Measurements from ENCODE around the gene SHC2.
"Not testable (repeated sequence)": the region's sequence is repeated elsewhere in the genome, so short reads cannot be mapped to it uniquely, and the experiment has no call there.

SHC2 gene

GRCh38 chr19:436413-436950 is 24.4 kb downstream of the SHC2 start:
- TF ChIP-seq, protein P1, sequence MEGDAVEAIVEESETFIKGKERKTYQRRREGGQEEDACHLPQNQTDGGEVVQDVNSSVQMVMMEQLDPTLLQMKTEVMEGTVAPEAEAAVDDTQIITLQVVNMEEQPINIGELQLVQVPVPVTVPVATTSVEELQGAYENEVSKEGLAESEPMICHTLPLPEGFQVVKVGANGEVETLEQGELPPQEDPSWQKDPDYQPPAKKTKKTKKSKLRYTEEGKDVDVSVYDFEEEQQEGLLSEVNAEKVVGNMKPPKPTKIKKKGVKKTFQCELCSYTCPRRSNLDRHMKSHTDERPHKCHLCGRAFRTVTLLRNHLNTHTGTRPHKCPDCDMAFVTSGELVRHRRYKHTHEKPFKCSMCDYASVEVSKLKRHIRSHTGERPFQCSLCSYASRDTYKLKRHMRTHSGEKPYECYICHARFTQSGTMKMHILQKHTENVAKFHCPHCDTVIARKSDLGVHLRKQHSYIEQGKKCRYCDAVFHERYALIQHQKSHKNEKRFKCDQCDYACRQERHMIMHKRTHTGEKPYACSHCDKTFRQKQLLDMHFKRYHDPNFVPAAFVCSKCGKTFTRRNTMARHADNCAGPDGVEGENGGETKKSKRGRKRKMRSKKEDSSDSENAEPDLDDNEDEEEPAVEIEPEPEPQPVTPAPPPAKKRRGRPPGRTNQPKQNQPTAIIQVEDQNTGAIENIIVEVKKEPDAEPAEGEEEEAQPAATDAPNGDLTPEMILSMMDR (IDR thresholded peaks at IDR 0.05; ENCODE audit: insufficient read depth, low read depth, low read length, missing control alignments) = no peak
- no peak overlapping the region for H3K4me3 ChIP-seq (ENCODE audit: low read depth, low read length)
- DNase-seq (ENCODE audit: low read depth) = no peak

- TF ChIP-seq, protein P1 (IDR thresholded peaks at IDR 0.05; ENCODE audit: insufficient read depth, low read depth, low read length, missing control alignments) = no peak
- no peak overlapping the region for H3K4me3 ChIP-seq (ENCODE audit: low read depth, low read length)
- DNase-seq (ENCODE audit: low read depth) = no peak
These were observed 25.0 kb downstream of the SHC2 start for GRCh38 chr19:435707-436412.

- DNase-seq (ENCODE audit: low read depth) = no peak
- no peak overlapping the region for H3K4me3 ChIP-seq (ENCODE audit: low read depth, low read length)
- TF ChIP-seq, protein P1 (IDR thresholded peaks at IDR 0.05; ENCODE audit: insufficient read depth, low read depth, low read length, missing control alignments) = no peak
These were observed 25.7 kb downstream of the SHC2 start for GRCh38 chr19:435056-435706.

DNA sequence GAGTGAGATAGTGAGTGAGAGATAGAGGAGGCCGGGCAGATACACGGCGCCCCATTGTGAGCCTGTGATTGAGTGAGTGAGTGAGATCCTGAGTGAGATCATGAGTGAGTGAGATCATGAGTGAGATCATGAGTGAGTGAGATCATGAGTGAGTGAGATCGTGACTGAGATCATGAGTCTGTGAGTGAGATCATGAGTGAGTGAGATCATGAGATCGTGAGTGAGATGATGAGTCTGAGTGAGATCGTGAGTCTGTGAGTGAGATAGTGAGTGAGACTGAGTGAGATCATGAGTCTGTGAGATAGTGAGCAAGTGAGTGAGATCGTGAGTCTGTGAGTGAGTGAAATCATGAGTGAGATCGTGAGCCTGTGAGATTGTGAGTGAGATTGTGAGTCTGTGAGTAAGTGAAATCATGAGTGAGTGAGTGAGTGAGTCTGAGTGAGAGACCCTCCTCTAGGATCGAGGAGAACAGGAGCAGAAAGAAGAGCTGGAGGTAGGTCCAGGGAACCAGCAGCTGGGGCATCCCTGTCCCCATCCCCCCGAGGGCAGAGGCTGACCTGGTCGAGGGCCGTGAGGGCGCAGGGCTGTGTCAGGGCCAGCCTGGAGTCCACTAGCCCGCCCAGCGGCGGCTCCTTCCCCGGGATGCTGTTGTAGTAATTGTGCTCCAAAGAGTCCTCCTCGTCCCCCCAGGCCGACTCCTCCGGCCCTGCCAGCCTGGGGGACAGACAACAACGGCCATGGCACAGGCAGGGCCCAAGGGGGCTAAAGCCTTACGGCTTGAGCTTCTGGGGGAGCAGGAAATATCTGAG is 26.5 kb downstream of the SHC2 start:
- TF ChIP-seq, protein P1 (IDR thresholded peaks at IDR 0.05; ENCODE audit: insufficient read depth, low read depth, low read length, missing control alignments) = no peak
- no peak overlapping the region for H3K4me3 ChIP-seq (ENCODE audit: low read depth, low read length)
- no peak for DNase-seq (ENCODE audit: low read depth)

- H3K4me3 ChIP-seq (ENCODE audit: low read depth, low read length) = no peak overlapping the region
- TF ChIP-seq, protein P1 (IDR thresholded peaks at IDR 0.05; ENCODE audit: insufficient read depth, low read depth, low read length, missing control alignments) = no peak
- no peak for DNase-seq (ENCODE audit: low read depth)
These were observed 30.1 kb downstream of the SHC2 start for GRCh38 chr19:430701-431100.

DNA sequence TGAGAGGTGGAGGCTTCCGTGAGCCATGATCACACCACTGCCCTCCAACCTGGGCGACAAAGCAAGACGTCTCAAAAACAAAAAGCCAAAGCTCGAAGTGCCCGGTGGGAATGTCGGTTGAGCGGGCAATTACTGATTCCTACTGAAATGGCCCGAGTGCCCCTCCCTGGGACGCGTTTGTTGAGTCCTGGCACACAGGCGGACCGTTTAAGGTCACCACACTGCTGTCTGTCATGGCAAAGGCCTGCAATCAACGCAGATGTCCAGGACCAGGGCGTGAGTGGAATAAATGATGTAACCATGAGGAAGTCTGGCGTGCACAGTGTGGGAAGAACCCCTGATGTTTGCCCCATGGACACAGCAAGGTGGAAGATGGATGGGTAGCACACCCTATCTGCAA is 32.7 kb downstream of the SHC2 start:
- H3K4me3 ChIP-seq (ENCODE audit: low read depth, low read length) = no peak overlapping the region
- TF ChIP-seq, protein P1 (IDR thresholded peaks at IDR 0.05; ENCODE audit: insufficient read depth, low read depth, low read length, missing control alignments) = no peak
- no peak for DNase-seq (ENCODE audit: low read depth)

DNA sequence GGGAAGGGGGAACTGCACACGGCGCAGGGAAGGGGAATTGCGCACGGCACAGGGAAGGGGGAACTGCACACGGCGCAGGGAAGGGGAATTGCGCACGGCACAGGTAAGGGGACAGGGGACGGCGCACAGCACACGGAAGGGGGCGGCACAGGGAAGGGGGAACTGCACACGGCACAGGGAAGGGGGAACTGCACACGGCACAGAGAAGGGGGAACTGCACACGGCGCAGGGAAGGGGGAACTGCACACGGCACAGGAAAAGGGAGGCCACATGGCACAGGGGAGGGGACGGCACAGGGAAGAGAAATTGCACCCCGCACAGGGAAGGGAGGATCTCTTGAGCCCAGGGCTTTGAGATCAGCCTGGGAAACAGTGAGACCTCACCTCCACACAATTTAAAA is 33.2 kb downstream of the SHC2 start:
- not testable (repeated sequence) for DNase-seq (ENCODE audit: low read depth); H3K4me3 ChIP-seq (ENCODE audit: low read depth, low read length)

Measured in GM12865 (cell line).